ENCODE data around the gene ZSCAN31. TPM values are rescaled to one million over a fixed set of nuclear protein-coding genes. Genes with fewer than 3 reads are reported as not detected.

The ZSCAN31 gene
- total and polyA plus RNA-seq, 2 of the 8 experiments (the other 6 are each of a cell fraction or from before 2014, with no cell fraction given) = 1.9 to 7.0 TPM

GRCh38 chr6:28303570-28303969 is 32.4 kb downstream of the ZSCAN31 start (continued):
- TF ChIP-seq, protein P1, sequence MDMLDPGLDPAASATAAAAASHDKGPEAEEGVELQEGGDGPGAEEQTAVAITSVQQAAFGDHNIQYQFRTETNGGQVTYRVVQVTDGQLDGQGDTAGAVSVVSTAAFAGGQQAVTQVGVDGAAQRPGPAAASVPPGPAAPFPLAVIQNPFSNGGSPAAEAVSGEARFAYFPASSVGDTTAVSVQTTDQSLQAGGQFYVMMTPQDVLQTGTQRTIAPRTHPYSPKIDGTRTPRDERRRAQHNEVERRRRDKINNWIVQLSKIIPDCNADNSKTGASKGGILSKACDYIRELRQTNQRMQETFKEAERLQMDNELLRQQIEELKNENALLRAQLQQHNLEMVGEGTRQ (IDR thresholded peaks at IDR 0.05; ENCODE audit: low read length) = no peak

Measured in H1 (cell line).